Kidney capillary endothelial cell (primary cell): Measurements from ENCODE around the gene TMPRSS9.
"Not testable (repeated sequence)": the region's sequence is repeated elsewhere in the genome, so short reads cannot be mapped to it uniquely, and the experiment has no call there.

Experiments used
- DNase-seq: peaks from one replicate; pipeline ENCODE4 v3.0.0-alpha.2; 2018; ENCODE audit warnings: low spot score

TMPRSS9 gene

DNA sequence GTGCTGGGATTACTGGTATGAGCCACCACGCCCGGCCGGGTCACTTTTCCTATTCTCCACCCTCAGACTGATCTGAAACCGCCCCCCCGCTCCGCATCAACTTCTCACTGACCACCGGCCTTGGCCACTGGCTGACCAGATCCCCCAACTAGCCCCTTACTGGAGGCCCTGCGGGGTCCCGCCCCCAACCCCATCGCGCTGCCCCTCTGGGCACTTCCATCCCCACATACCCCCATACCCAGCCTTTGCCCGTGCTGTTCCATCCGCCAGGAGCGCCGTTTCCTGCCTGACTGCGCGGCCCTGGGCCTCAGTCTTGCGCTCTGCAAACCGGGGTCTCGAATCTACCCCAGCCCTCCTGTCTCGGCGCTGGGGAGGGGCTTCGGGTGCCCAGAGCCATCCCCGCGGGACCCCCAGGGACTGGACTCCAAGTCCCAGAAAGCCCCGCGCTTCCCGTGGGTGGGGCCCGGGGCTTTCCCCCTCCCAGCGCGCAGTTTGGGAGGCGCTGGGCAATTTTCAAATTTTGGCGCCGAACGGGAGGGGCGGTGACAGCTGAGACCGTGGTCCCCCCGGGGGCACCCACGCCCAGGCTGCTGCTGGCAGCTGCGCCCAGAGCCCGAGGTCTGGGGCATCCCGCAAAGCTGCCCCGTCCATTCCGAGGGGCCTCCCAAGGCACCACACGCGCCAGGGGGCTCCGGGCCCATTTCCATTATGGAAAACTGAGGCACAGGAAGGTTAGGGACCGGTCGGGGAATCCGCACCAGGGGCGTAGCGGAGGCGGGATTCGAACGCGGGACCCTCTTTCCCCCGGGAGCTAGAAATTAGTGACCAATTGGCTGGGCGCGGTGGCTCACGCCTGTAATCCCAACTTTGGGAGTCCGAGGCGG lies 101.9 kb downstream of the TMPRSS9 start:
- DNase-seq = no peak

DNA sequence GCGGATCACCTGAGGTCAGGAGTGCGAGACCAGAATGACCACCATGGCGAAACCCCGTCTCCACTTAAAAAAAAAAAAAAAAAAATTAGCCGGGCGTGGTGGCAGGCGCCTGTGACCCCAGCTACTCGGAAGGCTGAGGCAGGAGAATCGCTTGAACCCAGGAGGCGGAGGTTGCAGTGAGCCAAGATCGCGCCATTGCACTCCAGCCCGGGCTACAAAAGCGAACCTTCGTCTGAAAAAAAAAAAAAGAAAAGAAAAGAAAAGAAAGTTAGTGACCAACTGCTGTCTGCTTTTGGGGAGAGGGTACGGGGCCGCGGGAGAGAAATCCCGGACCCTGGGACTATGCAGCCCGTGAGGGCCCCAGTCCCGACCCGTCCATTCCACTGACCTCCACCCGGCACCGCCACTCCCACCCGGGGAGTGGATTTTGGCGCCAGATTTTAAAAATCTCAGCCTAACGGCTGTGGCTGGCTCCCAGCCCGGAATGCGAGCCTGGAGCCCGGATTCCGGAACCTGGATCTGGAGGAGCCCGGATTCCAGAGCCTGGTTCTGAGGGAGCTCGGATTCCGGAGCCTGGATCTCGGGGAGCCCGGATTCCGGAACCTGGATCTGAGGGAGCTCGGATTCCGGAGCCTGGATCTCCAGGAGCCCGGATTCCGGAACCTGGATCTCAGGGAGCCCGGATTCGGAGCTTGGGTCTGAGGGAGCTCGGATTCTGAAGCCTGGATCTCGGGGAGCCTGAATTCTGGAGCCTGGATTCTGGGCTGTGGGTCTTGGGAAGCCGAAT lies 102.8 kb downstream of the TMPRSS9 start:
- peak; percentile 89 for DNase-seq

DNA sequence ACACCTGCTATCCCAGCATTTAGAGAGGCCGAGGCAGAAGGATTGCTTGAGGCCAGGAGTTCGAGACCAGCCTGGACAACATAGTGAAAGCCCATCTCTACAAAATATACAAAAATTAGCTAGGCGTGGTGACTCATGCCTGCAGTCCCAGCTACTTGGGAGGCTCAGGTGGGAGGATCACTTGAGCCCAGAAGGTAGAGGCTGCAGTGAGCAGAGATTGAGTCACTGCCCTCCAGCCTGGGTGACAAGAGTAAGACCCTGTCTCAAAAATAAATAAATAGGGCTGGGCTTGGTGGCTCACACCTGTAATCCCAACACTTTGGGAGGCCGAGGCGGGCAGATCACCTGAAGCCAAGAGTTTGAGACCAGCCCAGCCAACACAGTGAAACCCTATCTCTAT lies 103.6 kb downstream of the TMPRSS9 start:
- not testable (repeated sequence) for DNase-seq

DNA sequence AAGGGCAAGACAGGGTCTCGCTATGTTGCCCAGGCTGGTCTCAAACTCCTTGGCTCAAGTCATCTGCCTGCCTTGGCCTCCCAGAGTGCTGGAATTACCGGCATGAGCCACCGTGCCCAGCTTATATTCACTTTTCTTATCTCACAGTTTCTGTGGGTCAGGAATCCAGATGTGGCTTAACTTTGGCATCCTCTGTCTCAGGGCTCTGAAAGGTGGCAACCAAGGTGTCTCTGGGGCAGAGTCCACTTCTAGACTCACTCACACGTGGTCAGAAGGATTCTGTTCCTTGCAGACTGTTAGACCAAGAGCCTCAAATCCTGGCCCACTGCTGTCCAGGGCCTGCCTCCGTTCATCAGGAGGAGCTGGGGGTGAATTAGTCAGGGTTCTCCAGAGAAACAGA lies 104.3 kb downstream of the TMPRSS9 start:
- no peak for DNase-seq

DNA sequence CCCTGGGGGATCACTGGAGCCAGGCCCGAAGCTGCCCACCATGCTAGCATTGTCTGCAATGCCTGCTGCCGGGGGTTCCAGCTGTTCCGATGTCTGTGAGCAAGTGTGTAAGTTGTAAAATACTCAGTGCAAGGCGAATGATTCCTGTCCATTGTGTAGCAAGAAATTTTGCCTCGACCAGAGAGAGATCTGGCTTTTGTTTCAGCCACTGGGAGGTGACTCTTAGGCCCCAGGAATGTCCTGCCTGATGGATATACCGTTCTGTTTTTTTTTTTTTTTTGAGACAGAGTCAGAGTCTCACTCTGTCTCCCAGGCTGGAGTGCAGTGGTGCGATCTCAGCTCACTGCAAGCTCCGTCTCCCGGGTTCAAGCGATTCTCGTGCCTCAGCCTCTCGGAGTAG lies 108.5 kb downstream of the TMPRSS9 start:
- no peak for DNase-seq

DNA sequence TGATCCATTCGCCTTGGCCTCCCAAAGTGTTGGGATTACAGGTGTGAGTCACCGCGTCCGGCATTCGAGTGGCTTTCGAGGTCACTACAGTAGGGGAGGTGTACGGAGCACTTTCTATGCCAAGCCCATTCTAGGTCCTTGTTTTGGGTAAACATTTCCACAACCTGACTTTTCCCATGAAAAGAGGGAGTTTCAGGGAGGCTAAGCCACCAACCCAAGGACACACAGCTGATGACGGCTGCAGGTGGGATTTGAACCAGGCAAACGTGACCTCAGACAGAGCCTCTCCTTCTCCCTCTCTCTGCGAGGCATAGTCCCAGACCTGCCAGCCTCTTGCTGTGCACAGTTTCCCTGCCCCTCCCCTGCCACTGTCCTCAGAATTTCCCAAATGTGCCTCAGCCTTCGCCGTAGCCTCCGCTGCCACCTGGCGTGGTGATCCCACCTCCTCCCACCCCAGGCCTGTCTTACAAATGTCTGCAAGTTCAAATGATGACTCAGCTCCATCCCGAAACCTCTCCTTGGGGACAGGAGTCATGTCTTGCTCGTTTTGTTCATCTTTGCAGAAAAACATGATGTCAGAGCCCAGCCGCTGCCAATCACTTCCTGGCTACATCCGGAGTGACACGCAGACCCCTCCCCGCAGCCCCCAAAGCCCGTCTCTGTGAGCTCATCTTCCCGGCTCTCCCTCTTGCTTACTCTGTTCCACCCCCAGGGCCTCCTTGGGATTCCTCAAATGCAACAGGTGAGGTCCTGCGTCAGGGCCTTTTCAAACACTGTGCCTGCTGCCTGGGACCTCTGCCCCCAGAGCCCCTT lies 109.2 kb downstream of the TMPRSS9 start:
- peak; percentile 92 for DNase-seq

DNA sequence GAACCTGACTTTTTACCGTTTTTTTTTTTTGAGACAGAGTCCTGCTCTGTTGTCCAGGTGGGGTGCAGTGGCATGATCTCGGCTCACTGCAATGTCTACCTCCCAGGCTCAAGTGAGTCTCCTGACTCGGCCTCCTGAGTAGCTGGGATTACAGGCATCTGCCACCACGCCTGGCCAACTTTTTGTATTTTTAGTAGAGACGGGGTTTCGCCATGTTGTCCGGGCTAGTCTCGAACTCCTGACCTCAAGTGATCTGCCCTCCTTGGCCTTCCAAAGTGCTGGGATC lies 109.8 kb downstream of the TMPRSS9 start:
- not testable (repeated sequence) for DNase-seq

DNA sequence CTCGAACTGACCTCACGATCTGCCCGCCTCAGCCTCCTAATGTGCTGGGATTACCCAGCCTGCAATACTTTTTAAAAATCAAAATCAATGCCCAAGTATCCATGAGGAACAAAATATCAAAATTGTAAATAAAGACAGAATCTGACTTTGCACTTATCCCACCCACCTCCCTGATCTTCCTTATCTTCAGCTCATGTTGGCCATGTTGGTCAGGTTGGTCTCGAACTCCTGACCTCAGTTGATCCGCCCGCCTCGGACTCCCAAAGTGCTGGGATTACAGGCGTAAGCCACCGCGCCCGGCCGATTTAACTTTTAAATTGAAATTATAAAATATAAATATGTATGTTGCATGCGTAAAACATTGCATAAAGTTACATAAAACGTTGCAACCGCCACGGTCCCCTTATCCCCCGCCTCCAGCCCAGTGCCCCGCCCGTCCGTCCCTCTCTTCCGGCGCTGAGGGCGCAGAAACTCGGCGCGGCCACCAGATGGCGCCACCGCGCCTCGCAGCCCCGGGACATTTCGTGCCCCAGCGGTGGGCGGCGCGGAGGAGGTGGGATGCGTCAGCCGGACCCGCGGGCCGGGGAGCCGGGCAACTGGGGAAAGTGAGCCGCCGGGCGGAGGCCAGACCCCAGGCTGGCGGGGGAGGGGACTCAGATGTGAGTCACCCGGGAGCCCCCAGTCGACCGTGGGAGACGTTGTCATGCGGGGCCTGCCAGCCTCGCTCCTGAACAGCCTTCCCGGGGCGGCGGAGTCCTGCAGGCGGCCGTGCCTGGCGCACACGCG lies 114.4 kb downstream of the TMPRSS9 start:
- peak; percentile 95 for DNase-seq

DNA sequence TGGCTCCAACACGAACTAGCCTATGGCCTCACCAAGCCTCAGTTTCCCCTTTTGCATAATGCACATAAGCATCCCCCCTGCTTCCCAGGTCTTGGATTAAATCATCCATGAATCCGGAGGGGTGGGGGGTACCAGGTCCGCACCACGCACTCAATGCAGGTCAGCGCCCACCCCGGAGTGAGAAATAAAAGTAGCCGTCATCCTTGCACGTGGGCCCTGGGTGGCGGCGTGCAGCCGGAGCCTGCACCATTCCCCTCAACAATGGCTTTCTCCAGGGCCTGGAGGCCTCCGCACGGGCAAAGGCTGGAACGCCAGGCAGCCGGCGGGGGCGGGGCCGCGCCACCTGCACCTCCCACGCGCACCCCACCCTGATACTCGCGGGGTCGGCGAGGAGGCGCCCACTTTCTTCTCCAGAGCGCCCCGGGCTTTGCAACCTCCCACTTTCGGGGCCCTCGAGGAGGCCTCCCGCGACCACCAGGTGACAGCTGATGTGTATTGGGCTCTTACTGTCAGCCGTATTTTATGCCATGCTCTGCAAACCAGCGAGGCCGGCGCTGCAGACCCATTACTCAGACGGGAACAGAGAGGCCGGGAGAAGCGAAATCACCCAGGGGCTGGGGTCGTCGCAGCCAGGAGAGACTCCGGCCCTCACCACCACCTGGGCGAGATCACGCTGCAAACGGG lies 115.1 kb downstream of the TMPRSS9 start:
- no peak for DNase-seq
